Endothelial cell of umbilical vein (primary cell): Measurements from ENCODE around the gene NOL6. TPM values are rescaled to one million over a fixed set of nuclear protein-coding genes. Genes with fewer than 3 reads are reported as not detected.
"Not testable (repeated sequence)": the region's sequence is repeated elsewhere in the genome, so short reads cannot be mapped to it uniquely, and the experiment has no call there.

Source experiments
- BruUV-seq: library from RNA; stranded (reverse); fragments of 400-500 nt; replicated peaks from 2 replicates; lab custom pipeline; 2021; lab: Mats Ljungman, UMichigan
- CTCF ChIA-PET: fragments of 300-600, 350-600 bp; sonication (Branson Sonifier 250); formaldehyde crosslinking; loops from one replicate; lab custom pipeline; 2021; ENCODE audit warnings: antibody characterized with exemption, inconsistent platforms; lab: Charles Lee
- POLR2A ChIA-PET: fragments of 300-600, 350-600 bp; sonication (Branson Sonifier 250); formaldehyde crosslinking; loops from one replicate; lab custom pipeline; 2021; ENCODE audit warnings: antibody characterized with exemption, inconsistent platforms; lab: Charles Lee
- DNase-seq: peaks from one replicate; pipeline ENCODE4 v3.0.0-alpha.2; 2011; ENCODE audit warnings: low read depth, low spot score
- FAIRE-seq: peaks from 2 replicates; lab custom pipeline; 2011; peaks lifted over from hg19 to GRCh38; lab: Jason Lieb, UNC
- H2AFZ ChIP-seq: 2 replicates; pipeline ENCODE4 v1.6.0; 2012; ENCODE audit warnings: low read depth, low read length, control low read depth, inconsistent platforms
- H3K27ac ChIP-seq: 2 replicates; pipeline ENCODE4 v1.5.1; 2011; ENCODE audit warnings: low read depth, mild to moderate bottlenecking, control low read depth, low read length, moderate library complexity; ENCODE audit not compliant: insufficient read depth
- H3K27me3 ChIP-seq, 2 experiments: 2 replicates each; pipeline versions ENCODE4 v1.6.0 to v1.6.1; 2011; ENCODE audit warnings: low read length in 2 of 2, mixed read lengths in 1 of 2; ENCODE audit not compliant: control insufficient read depth in 2 of 2, insufficient read depth in 2 of 2
- H3K36me3 ChIP-seq, 2 experiments: 2 replicates in 1 of 2; 3 replicates in 1 of 2; pipeline ENCODE4 v1.5.1; 2011; ENCODE audit warnings: low read length in 2 of 2, mild to moderate bottlenecking in 1 of 2, moderate library complexity in 1 of 2; ENCODE audit not compliant: control insufficient read depth in 2 of 2, insufficient read depth in 2 of 2; ENCODE audit errors: extremely low read depth in 1 of 2
- H3K4me1 ChIP-seq: 3 replicates; pipeline ENCODE4 v1.5.1; 2011; ENCODE audit warnings: mild to moderate bottlenecking, low read length; ENCODE audit not compliant: control insufficient read depth, insufficient read depth; ENCODE audit errors: extremely low read depth
- H3K4me2 ChIP-seq: 2 replicates; pipeline ENCODE4 v1.6.1; 2011; ENCODE audit warnings: low read length, control low read depth, mixed read lengths; ENCODE audit not compliant: insufficient read depth
- H3K4me3 ChIP-seq, 3 experiments: fragments of 200-600 bp in 1 of 3; sonication (generic), shearing (Covaris generic) in 1 of 3; replicated peaks in 1 of 3; 2 replicates each; pipeline ENCODE4 v1.5.1; 2011 to 2016; ENCODE audit warnings: control low read depth in 3 of 3, low read length in 3 of 3, mild to moderate bottlenecking in 2 of 3, inconsistent platforms in 1 of 3, low read depth in 1 of 3, moderate library complexity in 1 of 3; ENCODE audit not compliant: insufficient read depth in 1 of 3
- H3K79me2 ChIP-seq: 2 replicates; pipeline ENCODE4 v1.6.0; 2012; ENCODE audit warnings: low read length, inconsistent platforms; ENCODE audit not compliant: control insufficient read depth, insufficient read depth
- H3K9ac ChIP-seq: replicated peaks from 2 replicates; pipeline ENCODE3; 2011; ENCODE audit warnings: low read length, control low read depth; ENCODE audit not compliant: insufficient read depth; ENCODE audit errors: extremely low read depth
- H3K9me1 ChIP-seq: replicated peaks from 3 replicates; pipeline ENCODE4 v1.6.0; 2011; ENCODE audit warnings: mild to moderate bottlenecking, low read length; ENCODE audit not compliant: control insufficient read depth, insufficient read depth; ENCODE audit errors: extremely low read depth
- H3K9me3 ChIP-seq: replicated peaks from 2 replicates; pipeline ENCODE4 v1.5.1; 2012; ENCODE audit warnings: low read length, inconsistent platforms; ENCODE audit not compliant: control insufficient read depth, insufficient read depth
- H4K20me1 ChIP-seq: replicated peaks from 2 replicates; pipeline ENCODE3; 2011; ENCODE audit warnings: mild to moderate bottlenecking, low read length; ENCODE audit not compliant: control insufficient read depth, insufficient read depth; ENCODE audit errors: extremely low read depth
- EZH2 ChIP-seq: IDR thresholded peaks from 2 replicates; pipeline ENCODE4 v1.6.1; 2012; ENCODE audit warnings: borderline replicate concordance, low read depth, mild to moderate bottlenecking, moderate library complexity, low read length, inconsistent platforms; ENCODE audit not compliant: severe bottlenecking
- FOS ChIP-seq: IDR thresholded peaks from 2 replicates; pipeline ENCODE4 v1.6.1; 2011; ENCODE audit warnings: mild to moderate bottlenecking, low read length, moderate library complexity, borderline replicate concordance; ENCODE audit not compliant: insufficient read depth
- GATA2 ChIP-seq: IDR thresholded peaks from 2 replicates; pipeline ENCODE4 v1.7.0; 2011; ENCODE audit warnings: low read depth, mild to moderate bottlenecking, moderate library complexity, mixed read lengths, low read length; ENCODE audit not compliant: insufficient read length, insufficient read depth
- JUN ChIP-seq: IDR thresholded peaks from 2 replicates; pipeline ENCODE4 v1.6.1; 2011; ENCODE audit warnings: borderline replicate concordance, low read depth; ENCODE audit not compliant: insufficient read length, insufficient read depth
- MYC ChIP-seq: IDR thresholded peaks from one replicate; pipeline ENCODE4 v1.6.1; 2011; ENCODE audit warnings: mild to moderate bottlenecking, low read depth, low read length
- POLR2A ChIP-seq: IDR thresholded peaks from 2 replicates; pipeline ENCODE4 v1.6.1; 2012; ENCODE audit warnings: low read depth, mild to moderate bottlenecking, control low read depth, low read length
- POLR2AphosphoS5 ChIP-seq: IDR thresholded peaks from 2 replicates; pipeline ENCODE4 v1.6.1; 2012; ENCODE audit warnings: low read depth, mild to moderate bottlenecking, control low read depth, low read length, moderate library complexity; ENCODE audit not compliant: insufficient read depth
- dilution Hi-C: fragments of 300-500 bp; cut with MboI; formaldehyde crosslinking; loops from one replicate; pipeline ENCODE4 v1.15.0; 2019; ENCODE audit warnings: low sequenced_read_pairs; ENCODE audit not compliant: extremely low pct_ligation_motif_present
- intact Hi-C: fragments of 100-400 bp; cut with micrococcal nuclease; formaldehyde crosslinking; loops from one replicate; pipeline ENCODE4 v1.10.0; 2022
- polyA plus RNA-seq, 4 experiments: library from polyadenylated mRNA; depleted of rRNA in 3 of 4; stranded (reverse) in 3 of 4; unstranded in 1 of 4; fragments of >200 nt; gene quantifications; 2 replicates each; pipeline versions ENCODE4 v1.2.1 to v1.2.3, GENCODE V29; 2011 to 2012; ENCODE audit warnings: missing spikeins in 1 of 4
- total RNA-seq: library from RNA; stranded (reverse); gene quantifications from 2 replicates; pipeline ENCODE4 v1.2.3, GENCODE V29; 2021

Gene NOL6
- total and polyA plus RNA-seq, 2 donors (not counting 3 experiments of a cell fraction or from before 2014, with no cell fraction given): 35.7 to 45.1 TPM

DNA sequence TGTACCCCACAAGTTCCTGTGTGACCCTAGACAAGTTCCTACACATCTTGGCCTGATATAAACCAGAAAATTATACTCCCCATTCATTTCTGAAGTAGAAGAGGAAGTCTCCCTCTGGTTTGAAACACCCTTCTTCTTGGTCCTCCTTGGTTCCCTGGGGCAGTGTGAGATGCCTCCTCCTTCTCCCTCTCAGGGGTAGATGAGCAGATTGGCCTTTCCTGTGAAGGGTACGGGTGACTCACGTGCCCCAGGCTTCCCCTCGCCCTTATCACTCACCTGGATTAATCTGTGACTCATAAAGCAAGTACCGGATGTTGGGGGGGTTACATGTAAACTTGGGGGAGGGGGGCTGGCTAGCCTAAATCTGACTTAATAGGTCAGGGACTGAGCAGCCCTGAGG, 15.3 kb downstream of the NOL6 start:
- Histone ChIP-seq H3K4me1 (peaks cover 14% of the 10 kb centered on the region), H3K27ac (no peak overlapping the region), H3K79me2 (no peaks in the 10 kb centered on the region), H3K9ac (no peak overlapping the region), H2AFZ (no peak overlapping the region), H3K36me3 (peaks cover 4 to 23% of the 10 kb centered on the region in 2 experiments), H4K20me1 (no peaks in the 10 kb centered on the region), H3K4me2 (no peak overlapping the region), H3K4me3 (no peak overlapping the region), H3K9me3 (no peaks in the 10 kb centered on the region), H3K9me1 (no peaks in the 10 kb centered on the region), H3K27me3 (no peaks in the 10 kb centered on the region)
- ChIA-PET CTCF (interaction anchor here (0.9 to 3.6 kb wide), 5 partner anchors 8 to 83 kb away, joined by 3 to 16 read pairs (median 8); partner anchors contain the start of gene AQP3), POLR2A (no interaction called here)
- dilution Hi-C loops: no loop called here
- TF ChIP-seq JUN: peak; percentile 58
- TF ChIP-seq GATA2: peak; percentile 74
- TF ChIP-seq EZH2: no peak
- TF ChIP-seq POLR2AphosphoS5: peak; percentile 70
- no peak for TF ChIP-seq MYC
- DNase-seq (peak; percentile 38), FAIRE-seq (peak; percentile 63)
- BruUV-seq: no TSS peak
- intact Hi-C loops: loop anchor here (2.0 kb wide), 1 partner anchor 14 kb away; the partner anchor contains the start of gene NOL6

DNA sequence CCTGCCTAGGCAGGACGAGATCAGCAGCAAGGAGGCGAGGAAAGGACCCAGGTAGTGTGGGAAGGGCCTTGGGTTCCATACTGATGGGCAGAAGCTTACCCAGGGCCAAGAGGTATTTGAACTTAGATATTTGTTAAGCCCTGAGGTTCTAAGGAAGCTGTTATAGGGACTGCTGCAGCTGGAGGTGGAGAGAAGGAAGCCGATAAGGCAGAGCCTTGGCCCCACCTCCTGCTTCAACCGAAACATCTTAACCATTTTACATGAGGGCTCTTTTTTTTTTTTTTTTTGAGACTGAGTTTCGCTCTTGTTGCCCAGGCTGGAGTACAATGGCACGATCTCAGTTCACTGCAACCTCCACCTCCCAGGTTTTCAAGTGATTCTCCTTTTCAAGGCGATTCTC, 17.8 kb downstream of the NOL6 start:
- Histone ChIP-seq H3K36me3 (peaks cover 0 to 4% of the 10 kb centered on the region in 2 experiments), H4K20me1 (no peaks in the 10 kb centered on the region), H3K27me3 (no peaks in the 10 kb centered on the region), H3K4me3 (no peak overlapping the region), H3K9me3 (no peaks in the 10 kb centered on the region), H3K27ac (no peak overlapping the region), H3K79me2 (no peaks in the 10 kb centered on the region), H3K9me1 (no peaks in the 10 kb centered on the region), H3K4me1 (peaks cover 25% of the 10 kb centered on the region), H2AFZ (no peak overlapping the region), H3K4me2 (no peak overlapping the region), H3K9ac (no peak overlapping the region)
- dilution Hi-C loops: no loop called here
- POLR2A ChIA-PET: no interaction called here
- no TSS peak for BruUV-seq
- FAIRE-seq (no peak), DNase-seq (no peak)
- intact Hi-C loops: no loop called here
- TF ChIP-seq POLR2A: no peak
- no peak for TF ChIP-seq JUN
- no peak for TF ChIP-seq POLR2AphosphoS5
- TF ChIP-seq EZH2: no peak
- TF ChIP-seq FOS: no peak
- TF ChIP-seq MYC: no peak
- CTCF ChIA-PET: interaction anchor here (1.0 to 1.6 kb wide), 4 partner anchors 9 to 55 kb away, joined by 3 to 8 read pairs (median 4); partner anchors contain the start of gene AQP3

DNA sequence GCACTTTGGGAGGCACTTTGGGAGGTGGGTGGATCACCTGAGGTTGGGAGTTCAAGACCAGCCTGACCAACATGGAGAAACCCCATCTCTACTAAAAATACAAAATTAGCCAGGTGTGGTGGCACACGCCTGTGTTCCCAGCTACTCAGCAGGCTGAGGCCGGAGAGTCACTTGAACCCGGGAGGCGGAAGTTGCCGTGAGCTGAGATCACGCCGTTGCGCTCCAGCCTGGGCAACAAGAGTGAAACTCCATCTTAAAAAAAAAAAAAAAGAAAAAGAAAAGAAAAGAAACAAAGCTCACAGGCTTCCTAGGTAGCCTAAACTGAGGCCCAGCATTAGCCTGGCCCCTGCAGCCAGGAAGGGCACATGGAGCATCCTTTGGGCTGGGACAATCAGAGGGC, 18.3 kb downstream of the NOL6 start:
- peaks cover 25% of the 10 kb centered on the region for H3K4me1 ChIP-seq
- H3K9me1 ChIP-seq, H3K4me2 ChIP-seq, H3K9me3 ChIP-seq, H3K36me3 ChIP-seq, intact Hi-C loops, dilution Hi-C loops, POLR2A ChIA-PET, H3K27ac ChIP-seq, FAIRE-seq, H3K79me2 ChIP-seq, BruUV-seq, H3K9ac ChIP-seq, DNase-seq, H4K20me1 ChIP-seq, H3K27me3 ChIP-seq, H3K4me3 ChIP-seq, H2AFZ ChIP-seq: not testable (repeated sequence)
- CTCF ChIA-PET: interaction anchor here (1.0 to 1.6 kb wide), 4 partner anchors 8 to 55 kb away, joined by 3 to 8 read pairs (median 4); partner anchors contain the start of gene AQP3
